ENCODE measurements around the gene NTHL1.
A peak's percentile ranks its signal among the peaks of the same experiment; 100 is the strongest.

Gene NTHL1

DNA sequence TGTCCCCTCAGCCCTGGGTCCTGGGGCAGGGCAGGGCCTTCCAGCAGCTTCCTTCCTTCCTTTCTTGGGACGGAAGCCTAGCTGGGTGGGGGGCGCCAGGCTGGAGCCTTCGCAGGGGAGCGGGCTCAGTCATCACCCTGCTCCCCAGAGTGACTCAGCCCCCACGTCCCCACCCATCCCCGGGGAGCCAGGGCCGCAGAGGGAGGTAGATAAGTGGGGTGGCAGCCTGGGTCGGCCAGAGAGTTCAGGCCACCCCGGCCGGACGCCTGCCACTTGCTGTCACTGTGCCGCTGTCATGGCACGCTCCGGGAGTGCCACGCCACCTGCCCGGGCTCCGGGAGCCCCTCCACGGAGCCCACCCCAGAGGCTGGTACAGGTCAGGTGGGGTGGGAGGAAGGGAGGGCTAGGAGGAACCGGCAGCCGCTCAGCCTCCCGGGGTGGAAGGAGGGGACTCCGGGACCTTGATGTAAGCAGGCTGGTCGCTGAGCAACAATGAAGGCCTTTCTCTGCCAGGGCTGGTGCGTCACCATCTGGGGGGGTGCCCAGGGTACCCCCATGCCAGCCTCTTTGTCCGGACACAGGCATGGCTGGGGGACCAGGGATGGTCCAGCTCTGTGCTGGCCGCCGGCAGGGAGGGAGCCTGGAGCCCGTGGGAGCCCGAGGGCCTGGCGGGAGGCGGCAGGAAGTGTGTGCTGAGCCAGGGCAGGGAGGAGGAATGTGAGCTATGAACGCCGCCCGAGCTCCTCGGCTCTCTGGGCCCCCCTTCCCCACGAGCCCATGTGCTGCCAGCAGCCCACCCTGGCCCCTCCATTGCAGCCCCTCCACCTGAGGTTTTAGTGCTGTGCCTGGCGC lies 14.4 kb downstream of the NTHL1 start:
- peaks cover 0 to 4% of the 10 kb centered on the region in 2 donors for H3K36me3 ChIP-seq (ENCODE audit: control insufficient read depth in 2 of 2, insufficient read depth in 2 of 2, low read length in 2 of 2)
- peaks cover 65% of the 10 kb centered on the region for H3K4me1 ChIP-seq (ENCODE audit: control insufficient read depth, insufficient read depth, low read length)
- H3K27me3 ChIP-seq (ENCODE audit: control insufficient read depth in 1 of 2, insufficient read depth in 2 of 2, low read length in 2 of 2), result no peaks in the 10 kb centered on the region
- no peaks in the 10 kb centered on the region for H3K9me3 ChIP-seq (ENCODE audit: control insufficient read depth in 2 of 2, low read length in 2 of 2)
- peak overlapping the region; percentile 58 for H3K9ac ChIP-seq (ENCODE audit: low read length in 2 of 2)
- H3K27ac ChIP-seq (ENCODE audit: low read length), result peak overlapping the region; percentile 90
- H3K4me3 ChIP-seq (ENCODE audit: low read length in 2 of 2), result peak overlapping the region; percentile 59 to 69

DNA sequence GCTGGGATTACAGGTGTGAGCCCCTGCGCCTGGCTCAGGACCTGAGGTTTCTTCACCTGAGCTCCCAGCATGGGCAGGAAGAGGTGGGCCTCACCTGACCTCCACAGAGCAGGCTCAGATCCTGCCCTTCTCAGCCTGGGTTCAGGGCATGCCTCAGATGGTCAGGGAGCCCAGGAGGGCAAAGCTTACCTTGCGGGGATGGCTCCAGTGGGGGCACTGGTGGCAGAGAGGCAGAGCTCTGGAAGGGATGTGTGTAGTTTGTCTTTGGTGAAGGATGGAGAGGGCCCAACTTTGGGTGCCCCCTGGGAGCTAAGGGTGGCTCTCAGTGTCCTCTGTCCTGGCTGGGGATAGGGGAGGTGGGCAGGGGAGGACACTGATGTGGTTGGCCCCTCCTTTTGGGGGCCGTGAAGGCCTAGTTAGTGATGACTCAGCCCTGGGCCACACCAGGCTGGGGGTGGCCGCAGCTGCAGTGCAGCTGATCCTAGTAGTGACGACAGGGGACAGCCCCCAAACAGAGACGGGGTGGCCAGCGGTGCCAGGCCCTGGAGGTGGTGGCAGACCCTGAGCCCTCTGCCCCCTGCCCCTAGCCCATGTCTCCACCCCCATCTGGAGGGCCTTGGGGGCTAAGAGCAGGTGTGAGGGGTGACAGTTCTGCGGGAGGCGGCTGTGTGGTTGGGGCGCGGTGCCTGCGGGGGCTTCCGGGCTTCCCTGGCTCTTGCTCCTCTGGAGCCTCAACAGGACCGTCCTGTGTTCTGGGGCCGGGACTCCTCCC lies 15.2 kb downstream of the NTHL1 start:
- Histone ChIP-seq H3K27ac (ENCODE audit: low read length) (peak overlapping the region; percentile 90), H3K36me3 (ENCODE audit: control insufficient read depth in 2 of 2, insufficient read depth in 2 of 2, low read length in 2 of 2) (peaks cover 0 to 4% of the 10 kb centered on the region in 2 donors), H3K27me3 (ENCODE audit: control insufficient read depth in 1 of 2, insufficient read depth in 2 of 2, low read length in 2 of 2) (no peaks in the 10 kb centered on the region), H3K9ac (ENCODE audit: low read length in 2 of 2) (no peak overlapping the region), H3K4me1 (ENCODE audit: control insufficient read depth, insufficient read depth, low read length) (peaks cover 68% of the 10 kb centered on the region), H3K9me3 (ENCODE audit: control insufficient read depth in 2 of 2, low read length in 2 of 2) (no peaks in the 10 kb centered on the region), H3K4me3 (ENCODE audit: low read length in 2 of 2) (peak overlapping the region in 1 of 2 donors; percentile 69)

DNA sequence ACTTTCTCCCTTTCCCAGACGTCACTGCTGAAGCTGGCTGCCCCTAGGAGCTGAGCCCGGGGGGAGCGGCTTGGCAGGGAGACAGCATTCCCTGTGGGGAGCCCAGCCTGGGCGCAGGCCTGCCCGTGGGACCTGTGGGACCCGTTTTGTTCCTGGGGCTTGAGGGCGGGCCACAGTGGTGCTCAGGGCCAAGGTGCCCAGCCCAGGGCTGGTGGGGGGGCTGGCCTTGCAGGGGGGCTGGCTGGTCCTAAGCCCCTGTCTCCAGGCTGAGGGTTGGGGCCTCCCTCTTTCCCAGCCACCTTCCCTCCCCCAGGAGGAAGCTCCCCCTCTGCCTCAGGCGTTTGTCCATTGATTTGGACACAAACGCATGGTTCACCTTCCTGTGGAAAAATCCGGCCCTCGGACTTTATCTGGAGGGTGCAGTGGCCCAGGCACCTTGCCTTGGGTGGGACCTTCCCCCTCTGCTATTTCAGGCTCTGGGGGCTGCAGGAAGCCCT lies 16.5 kb downstream of the NTHL1 start:
- no peak overlapping the region for H3K27ac ChIP-seq (ENCODE audit: low read length)
- no peaks in the 10 kb centered on the region for H3K27me3 ChIP-seq (ENCODE audit: control insufficient read depth in 1 of 2, insufficient read depth in 2 of 2, low read length in 2 of 2)
- H3K9me3 ChIP-seq (ENCODE audit: control insufficient read depth in 2 of 2, low read length in 2 of 2), result no peaks in the 10 kb centered on the region
- H3K4me3 ChIP-seq (ENCODE audit: low read length in 2 of 2), result no peak overlapping the region
- H3K9ac ChIP-seq (ENCODE audit: low read length in 2 of 2), result no peak overlapping the region
- peaks cover 61% of the 10 kb centered on the region for H3K4me1 ChIP-seq (ENCODE audit: control insufficient read depth, insufficient read depth, low read length)
- H3K36me3 ChIP-seq (ENCODE audit: control insufficient read depth in 2 of 2, insufficient read depth in 2 of 2, low read length in 2 of 2), result peaks cover 0 to 4% of the 10 kb centered on the region in 2 donors

DNA sequence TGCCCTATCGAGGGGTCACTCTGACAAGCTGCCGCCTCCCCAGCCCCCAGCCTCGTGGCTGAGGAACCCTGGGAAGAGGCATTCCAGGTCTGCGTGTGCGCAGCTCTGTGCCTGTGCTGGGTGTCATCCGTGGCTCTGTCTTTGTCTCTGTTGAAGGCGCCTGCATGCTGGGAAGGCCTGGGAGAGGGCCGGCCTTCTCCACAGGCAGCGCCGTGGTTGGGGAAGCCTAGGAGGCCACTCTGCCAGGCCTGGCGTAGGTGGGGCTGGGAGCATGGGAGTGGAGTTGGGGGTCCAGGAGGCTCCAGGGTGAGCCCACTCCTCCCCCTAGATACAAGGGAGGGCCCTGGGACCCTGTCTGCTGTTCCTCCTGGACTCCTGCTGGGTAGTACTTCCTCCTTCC lies 17.6 kb downstream of the NTHL1 start:
- Histone ChIP-seq H3K4me3 (ENCODE audit: low read length in 2 of 2) (peak overlapping the region in 1 of 2 donors; percentile 22), H3K9ac (ENCODE audit: low read length in 2 of 2) (no peak overlapping the region), H3K9me3 (ENCODE audit: control insufficient read depth in 2 of 2, low read length in 2 of 2) (no peaks in the 10 kb centered on the region), H3K27me3 (ENCODE audit: control insufficient read depth in 1 of 2, insufficient read depth in 2 of 2, low read length in 2 of 2) (no peaks in the 10 kb centered on the region), H3K36me3 (ENCODE audit: control insufficient read depth in 2 of 2, insufficient read depth in 2 of 2, low read length in 2 of 2) (peaks cover 0 to 4% of the 10 kb centered on the region in 2 donors), H3K27ac (ENCODE audit: low read length) (no peak overlapping the region), H3K4me1 (ENCODE audit: control insufficient read depth, insufficient read depth, low read length) (peaks cover 56% of the 10 kb centered on the region)

DNA sequence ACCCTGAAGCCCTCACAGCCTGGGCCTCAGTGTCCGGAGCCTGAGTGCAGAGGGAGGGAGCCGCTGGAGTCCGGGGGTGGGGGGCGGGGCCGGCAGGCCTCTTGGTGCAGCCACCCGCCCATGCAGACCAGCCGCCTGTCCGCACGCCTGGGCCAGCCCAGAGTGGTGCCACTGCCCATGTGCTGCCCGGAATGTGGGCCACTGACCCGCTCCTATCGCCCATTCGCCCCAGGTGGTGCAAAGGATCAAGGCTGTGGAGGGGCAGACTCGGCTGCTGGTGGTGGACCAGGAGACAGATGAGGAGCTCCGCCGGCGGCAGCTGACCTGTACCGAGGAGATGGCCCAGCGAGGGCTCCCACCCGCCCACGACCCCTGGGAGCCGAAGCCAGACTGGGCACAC lies 18.3 kb downstream of the NTHL1 start:
- Histone ChIP-seq H3K27me3 (ENCODE audit: control insufficient read depth in 1 of 2, insufficient read depth in 2 of 2, low read length in 2 of 2) (no peaks in the 10 kb centered on the region), H3K27ac (ENCODE audit: low read length) (no peak overlapping the region), H3K9ac (ENCODE audit: low read length in 2 of 2) (no peak overlapping the region), H3K9me3 (ENCODE audit: control insufficient read depth in 2 of 2, low read length in 2 of 2) (no peaks in the 10 kb centered on the region), H3K36me3 (ENCODE audit: control insufficient read depth in 2 of 2, insufficient read depth in 2 of 2, low read length in 2 of 2) (peaks cover 0 to 4% of the 10 kb centered on the region in 2 donors), H3K4me3 (ENCODE audit: low read length in 2 of 2) (peak overlapping the region in 1 of 2 donors; percentile 40), H3K4me1 (ENCODE audit: control insufficient read depth, insufficient read depth, low read length) (peaks cover 50% of the 10 kb centered on the region)

DNA sequence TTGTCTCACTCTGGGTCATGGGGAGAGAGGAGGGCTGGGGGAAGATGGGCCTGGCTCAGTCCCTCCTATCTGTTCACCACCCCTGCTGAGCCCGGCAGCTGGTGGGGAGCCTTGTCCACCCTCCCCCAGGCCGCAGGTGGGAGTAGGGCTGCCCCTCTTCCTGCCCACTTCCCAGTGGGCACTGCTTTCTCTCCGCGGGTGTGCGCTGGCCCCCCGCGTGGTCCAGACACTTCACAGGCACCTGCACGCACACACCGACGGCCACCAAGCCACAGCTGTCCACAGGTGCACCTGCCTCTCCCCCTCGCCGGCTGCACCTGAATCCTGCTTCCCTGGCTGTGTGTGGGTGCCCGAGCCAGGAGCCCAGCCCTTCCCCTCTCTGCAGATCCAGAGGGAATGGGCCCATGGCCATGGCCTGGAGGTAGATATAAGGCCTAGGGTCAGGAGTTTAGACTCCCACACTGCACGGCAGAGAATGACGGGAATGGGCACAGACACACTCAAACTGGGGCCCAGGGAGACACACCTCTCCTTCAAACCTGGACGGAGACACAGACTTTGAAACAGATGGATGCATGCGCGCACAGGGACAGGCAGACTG lies 18.9 kb downstream of the NTHL1 start:
- no peaks in the 10 kb centered on the region for H3K9me3 ChIP-seq (ENCODE audit: control insufficient read depth in 2 of 2, low read length in 2 of 2)
- peaks cover 0 to 4% of the 10 kb centered on the region in 2 donors for H3K36me3 ChIP-seq (ENCODE audit: control insufficient read depth in 2 of 2, insufficient read depth in 2 of 2, low read length in 2 of 2)
- H3K4me3 ChIP-seq (ENCODE audit: low read length in 2 of 2), result peak overlapping the region in 1 of 2 donors; percentile 40
- no peak overlapping the region for H3K27ac ChIP-seq (ENCODE audit: low read length)
- peaks cover 51% of the 10 kb centered on the region for H3K4me1 ChIP-seq (ENCODE audit: control insufficient read depth, insufficient read depth, low read length)
- no peak overlapping the region for H3K9ac ChIP-seq (ENCODE audit: low read length in 2 of 2)
- H3K27me3 ChIP-seq (ENCODE audit: control insufficient read depth in 1 of 2, insufficient read depth in 2 of 2, low read length in 2 of 2), result no peaks in the 10 kb centered on the region

DNA sequence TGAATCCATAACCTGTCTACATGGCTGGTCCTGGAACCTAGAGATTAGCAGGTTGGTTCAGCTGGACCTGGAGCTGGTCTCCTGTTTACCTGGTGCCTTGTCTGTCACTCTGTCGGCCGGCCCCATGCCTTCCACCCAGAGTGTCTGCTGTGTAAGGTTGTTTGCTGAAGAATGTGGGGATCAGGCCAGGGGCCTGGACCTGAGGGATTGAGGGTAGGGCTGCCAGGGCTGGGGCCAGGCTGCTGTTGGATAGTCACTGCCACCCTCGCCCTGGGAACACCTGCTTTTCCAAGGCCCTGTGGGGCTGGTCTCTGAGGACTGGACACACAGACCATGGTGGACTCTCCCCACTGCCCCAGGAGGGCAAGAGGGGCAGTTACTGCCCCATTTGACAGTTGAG lies 19.5 kb downstream of the NTHL1 start:
- Histone ChIP-seq H3K36me3 (ENCODE audit: control insufficient read depth in 2 of 2, insufficient read depth in 2 of 2, low read length in 2 of 2) (peaks cover 0 to 4% of the 10 kb centered on the region in 2 donors), H3K27me3 (ENCODE audit: control insufficient read depth in 1 of 2, insufficient read depth in 2 of 2, low read length in 2 of 2) (no peaks in the 10 kb centered on the region), H3K4me3 (ENCODE audit: low read length in 2 of 2) (peak overlapping the region; percentile 67 to 77), H3K9me3 (ENCODE audit: control insufficient read depth in 2 of 2, low read length in 2 of 2) (no peaks in the 10 kb centered on the region), H3K27ac (ENCODE audit: low read length) (no peak overlapping the region), H3K9ac (ENCODE audit: low read length in 2 of 2) (peak overlapping the region; percentile 5 to 59), H3K4me1 (ENCODE audit: control insufficient read depth, insufficient read depth, low read length) (peaks cover 51% of the 10 kb centered on the region)

DNA sequence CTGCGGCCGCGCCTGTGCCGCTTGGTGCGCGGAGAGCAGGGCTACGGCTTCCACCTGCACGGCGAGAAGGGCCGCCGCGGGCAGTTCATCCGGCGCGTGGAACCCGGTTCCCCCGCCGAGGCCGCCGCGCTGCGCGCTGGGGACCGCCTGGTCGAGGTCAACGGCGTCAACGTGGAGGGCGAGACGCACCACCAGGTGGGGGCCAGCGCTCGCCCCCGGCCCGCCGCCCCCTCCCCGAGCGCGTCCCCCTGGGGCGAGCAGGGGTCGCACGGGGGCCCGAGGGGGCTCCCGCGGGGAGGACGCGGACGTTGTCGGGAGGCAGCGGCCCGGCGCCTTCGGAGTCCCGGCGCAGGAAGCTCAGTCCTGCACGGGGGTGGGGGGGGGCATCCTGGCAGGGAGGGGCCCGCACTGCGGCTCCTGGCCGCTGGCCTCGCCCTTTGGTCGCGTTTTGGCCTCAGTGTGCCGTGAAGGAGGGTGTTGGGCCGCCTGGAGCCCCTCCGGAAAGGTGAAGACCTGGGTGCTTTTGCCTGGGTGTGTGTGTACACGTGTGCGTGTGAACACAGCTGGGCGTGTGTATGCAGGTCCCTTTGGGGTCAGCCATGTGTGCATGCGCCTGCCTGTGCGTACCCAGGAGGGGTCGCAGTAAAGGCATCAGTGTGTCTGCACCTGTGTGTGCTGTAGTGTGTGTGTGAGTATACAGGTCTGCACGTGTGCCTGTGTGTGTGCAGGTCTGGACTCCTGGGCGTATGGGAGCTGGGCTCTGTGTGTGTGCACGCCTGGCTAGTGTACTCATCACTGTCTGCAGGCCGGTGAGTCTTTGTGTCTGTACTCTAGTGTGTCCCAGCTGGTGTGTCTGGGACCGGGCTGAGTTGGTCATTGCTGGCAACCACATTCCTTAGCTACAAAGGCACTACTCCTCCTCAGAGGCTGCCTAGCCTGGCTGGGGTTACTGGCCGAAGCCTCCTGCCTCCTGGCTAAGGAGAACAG lies 20.3 kb downstream of the NTHL1 start:
- Histone ChIP-seq H3K4me1 (ENCODE audit: control insufficient read depth, insufficient read depth, low read length) (peaks cover 50% of the 10 kb centered on the region), H3K4me3 (ENCODE audit: low read length in 2 of 2) (peak overlapping the region; percentile 67 to 77), H3K9ac (ENCODE audit: low read length in 2 of 2) (peak overlapping the region; percentile 36 to 59), H3K36me3 (ENCODE audit: control insufficient read depth in 2 of 2, insufficient read depth in 2 of 2, low read length in 2 of 2) (peaks cover 0 to 4% of the 10 kb centered on the region in 2 donors), H3K9me3 (ENCODE audit: control insufficient read depth in 2 of 2, low read length in 2 of 2) (no peaks in the 10 kb centered on the region), H3K27me3 (ENCODE audit: control insufficient read depth in 1 of 2, insufficient read depth in 2 of 2, low read length in 2 of 2) (no peaks in the 10 kb centered on the region), H3K27ac (ENCODE audit: low read length) (no peak overlapping the region)

DNA sequence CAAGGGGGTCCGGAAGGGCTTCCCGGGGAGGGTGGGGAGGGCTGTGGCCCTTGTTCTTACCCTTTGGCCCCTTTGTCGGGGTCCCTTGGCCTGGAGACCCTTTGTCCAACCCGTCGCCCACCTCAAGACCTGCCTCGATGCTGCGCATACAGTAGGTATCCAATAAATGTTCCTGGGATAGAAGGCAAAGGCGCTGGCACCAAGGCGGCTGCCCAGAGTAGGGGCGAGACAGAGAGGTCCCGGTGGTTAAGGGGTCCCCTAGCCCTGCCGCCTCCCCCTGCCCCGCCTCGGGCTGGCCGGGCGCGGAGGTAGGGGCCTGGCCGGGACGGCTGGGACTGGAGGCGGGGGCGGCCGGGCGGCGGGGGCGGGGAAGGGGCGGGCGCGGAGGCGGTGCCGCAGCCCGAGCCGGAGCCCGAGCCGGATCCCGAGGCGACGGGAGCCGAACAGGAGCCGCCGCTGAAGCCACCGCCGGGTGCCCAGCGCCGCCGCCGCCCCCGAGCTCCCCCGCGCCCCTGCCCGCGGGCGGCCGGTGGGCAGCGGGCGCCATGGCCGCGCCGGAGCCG lies 21.1 kb downstream of the NTHL1 start, which contains the start of gene NHERF2:
NHERF2 (plus strand) TSS at position 442 of the 563 bp plus-strand sequence; CDS start at position 546, 104 bp downstream.
- Histone ChIP-seq H3K4me3 (ENCODE audit: low read length in 2 of 2) (peak within 1 kb of the TSS; percentile 67 to 77), H3K4me1 (ENCODE audit: control insufficient read depth, insufficient read depth, low read length) (peaks cover 48% of the 10 kb centered on the region), H3K9ac (ENCODE audit: low read length in 2 of 2) (peak within 1 kb of the TSS; percentile 59 to 60), H3K36me3 (ENCODE audit: control insufficient read depth in 2 of 2, insufficient read depth in 2 of 2, low read length in 2 of 2) (peaks cover 0 to 4% of the 10 kb centered on the region in 2 donors), H3K27me3 (ENCODE audit: control insufficient read depth in 1 of 2, insufficient read depth in 2 of 2, low read length in 2 of 2) (peaks cover 2 to 3% of the 10 kb centered on the region in 2 donors), H3K9me3 (ENCODE audit: control insufficient read depth in 2 of 2, low read length in 2 of 2) (no peaks in the 10 kb centered on the region), H3K27ac (ENCODE audit: low read length) (peak within 1 kb of the TSS; percentile 31)

Data from stomach smooth muscle (tissue), 2 donors.